ENCODE measurements around the gene TMEM87B. TPM values are rescaled to one million over a fixed set of nuclear protein-coding genes. Genes with fewer than 3 reads are reported as not detected.

TMEM87B gene
- total RNA-seq, 1 experiment from 2014 or later = 10.5 TPM

- TF ChIP-seq CTCF (conservative IDR thresholded peaks at IDR 0.05) = peak; percentile 82
- Mint-ChIP-seq H3K27ac (no peak overlapping the region), H3K4me3 (no peak overlapping the region), H3K27me3 (ENCODE audit: low read depth) (peaks cover 2% of the 10 kb centered on the region; the same call in 1 of the 2 replicates), H3K9me3 (peaks cover 5 to 12% of the 10 kb centered on the region in 2 experiments; a peak in 3 of 5 replicates), H3K4me1 (no peaks in the 10 kb centered on the region), H3K36me3 (ENCODE audit: insufficient read depth in 1 of 3, low read depth in 3 of 3) (peaks cover 0 to 9% (median 4%) of the 10 kb centered on the region in 3 experiments; a peak in 3 of 7 replicates)
- Histone ChIP-seq H3K14ac (ENCODE audit: insufficient read depth, low read length) (no peak overlapping the region), H2BK12ac (ENCODE audit: insufficient read length, low read depth, low read length) (no peak overlapping the region), H3K27me3 (ENCODE audit: insufficient read depth, low read length) (no peaks in the 10 kb centered on the region), H2AFZ (ENCODE audit: low read length) (no peak overlapping the region), H3K56ac (ENCODE audit: insufficient read length, low read depth, low read length) (no peak overlapping the region), H3K79me2 (ENCODE audit: insufficient read depth, low read length) (no peaks in the 10 kb centered on the region), H2BK20ac (ENCODE audit: low read depth, low read length, poor library complexity, severe bottlenecking) (no peak overlapping the region), H3T11ph (ENCODE audit: low read length) (no peak overlapping the region), H4K8ac (replicated peaks; ENCODE audit: insufficient read length, low read depth, low read length) (no peak overlapping the region), H3K4me2 (ENCODE audit: insufficient read depth, insufficient read length, low read length) (no peak overlapping the region), H3K27ac (ENCODE audit: insufficient read length, low read depth, low read length) (no peak overlapping the region), H3K23ac (ENCODE audit: insufficient read length, low read depth, low read length) (no peak overlapping the region), H3K4ac (ENCODE audit: low read depth, low read length) (no peak overlapping the region), H3K18ac (ENCODE audit: insufficient read length, low read depth, low read length) (no peak overlapping the region), H2AK5ac (ENCODE audit: insufficient read length, low read length) (no peak overlapping the region), H4K20me1 (ENCODE audit: control insufficient read depth, insufficient read depth, insufficient read length) (no peaks in the 10 kb centered on the region), H4K91ac (ENCODE audit: insufficient read length, low read depth, low read length) (no peak overlapping the region), H3K4me1 (ENCODE audit: insufficient read depth, low read length) (no peaks in the 10 kb centered on the region), H2BK15ac (ENCODE audit: low read depth, low read length) (no peak overlapping the region), H3K79me1 (ENCODE audit: insufficient read depth, low read depth, low read length, poor library complexity, severe bottlenecking) (no peaks in the 10 kb centered on the region), H2BK5ac (ENCODE audit: insufficient read length, low read length) (no peak overlapping the region), H2BK120ac (ENCODE audit: low read depth, low read length, poor library complexity, severe bottlenecking) (no peak overlapping the region), H3K23me2 (ENCODE audit: insufficient read length, low read depth, low read length, poor library complexity, severe bottlenecking) (no peaks in the 10 kb centered on the region), H3K9ac (ENCODE audit: extremely low read depth, insufficient read length, low read length) (no peak overlapping the region), H3K9me3 (ENCODE audit: control insufficient read depth, low read depth, low read length) (no peaks in the 10 kb centered on the region), H4K5ac (ENCODE audit: insufficient read length, low read depth, low read length) (no peak overlapping the region)
- no peak for DNase-seq
These were observed 66.7 kb downstream of the TMEM87B start for GRCh38 chr2:112121682-112122254.
